Renal cortical epithelial cell (primary cell): ENCODE results near the gene GPHB5. TPM values are rescaled to one million over a fixed set of nuclear protein-coding genes. Genes with fewer than 3 reads are reported as not detected.
"Not testable (repeated sequence)": the region's sequence is repeated elsewhere in the genome, so short reads cannot be mapped to it uniquely, and the experiment has no call there.

Experiments
- DNase-seq: peaks from one replicate; pipeline ENCODE4 v3.0.0-alpha.2; 2011; ENCODE audit warnings: low read depth
- total RNA-seq: library from RNA; depleted of rRNA; stranded (reverse); fragments of >200 nt; gene quantifications from 2 replicates; pipeline ENCODE4 v1.2.3, GENCODE V29; 2014

GPHB5 gene
- total RNA-seq, 1 donor from 2014 or later, result not detected

- no peak for DNase-seq
Observed at GRCh38 chr14:63295231-63295685, 23.5 kb downstream of the GPHB5 start.

DNA sequence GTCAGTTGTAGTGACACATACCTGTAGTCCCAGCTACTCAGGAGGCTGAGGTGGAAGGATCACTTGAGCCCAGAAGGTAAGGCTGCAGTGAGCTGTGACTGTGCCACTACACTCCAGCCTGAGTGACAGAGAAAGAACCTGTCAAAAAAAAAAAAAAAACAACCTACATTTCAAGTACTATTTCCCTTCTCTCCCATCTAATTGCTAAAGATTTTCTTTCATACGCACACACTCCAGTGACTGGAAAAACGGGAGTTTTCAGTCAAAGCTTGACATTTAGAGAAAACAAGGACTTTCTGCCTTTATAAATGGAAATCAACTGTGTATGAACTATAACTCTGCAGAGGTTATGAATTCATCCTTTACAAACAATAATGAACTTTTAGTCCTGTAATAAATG, 25.9 kb downstream of the GPHB5 start:
- no peak for DNase-seq

GRCh38 chr14:63290741-63291430, 27.8 kb downstream of the GPHB5 start:
- DNase-seq, result no peak

GRCh38 chr14:63288853-63289252, 29.9 kb downstream of the GPHB5 start:
- no peak for DNase-seq

DNA sequence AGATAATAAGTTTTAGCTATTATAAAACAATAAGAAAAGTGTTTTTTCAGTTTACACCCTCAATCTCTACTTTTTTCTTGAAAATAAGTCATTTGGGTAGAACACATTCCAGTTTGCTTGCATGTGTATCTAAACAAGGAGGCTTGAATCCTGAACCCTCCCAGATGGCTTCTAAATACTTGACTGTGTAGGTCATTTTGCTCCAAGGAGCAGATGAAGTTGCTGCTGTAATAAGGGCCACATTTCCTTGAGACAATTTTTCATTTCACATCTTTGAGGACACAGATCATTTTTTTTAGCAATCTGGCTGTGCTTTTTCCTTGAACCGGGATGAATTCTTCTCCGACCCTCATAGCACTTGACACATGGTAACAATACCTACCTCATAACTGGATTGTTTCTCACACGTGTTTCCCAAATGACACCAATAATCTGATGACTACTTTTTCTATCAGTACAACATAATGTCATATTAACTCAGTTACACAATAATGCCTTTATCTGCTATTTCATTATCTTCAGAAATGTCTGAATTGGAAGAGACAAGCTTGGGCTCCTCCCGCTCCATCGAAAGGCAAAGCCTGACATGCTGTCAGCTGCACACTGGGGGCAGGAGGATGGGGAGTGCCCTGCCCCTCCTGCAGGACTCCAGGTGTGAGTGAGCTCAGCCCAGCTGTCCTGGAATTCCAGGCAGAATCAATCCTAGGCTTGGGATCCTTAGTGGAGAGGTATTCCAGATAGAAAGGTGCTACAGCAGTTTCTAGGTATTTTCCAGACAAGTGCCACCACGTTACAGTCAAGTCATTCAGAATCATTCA, 30.9 kb downstream of the GPHB5 start:
- DNase-seq, result no peak

- DNase-seq, result no peak
Observed at GRCh38 chr14:63286071-63286470, 32.7 kb downstream of the GPHB5 start.

GRCh38 chr14:63283884-63284248, 34.9 kb downstream of the GPHB5 start:
- no peak for DNase-seq

- DNase-seq, result no peak
Observed at GRCh38 chr14:63282997-63283883, 35.5 kb downstream of the GPHB5 start.

DNA sequence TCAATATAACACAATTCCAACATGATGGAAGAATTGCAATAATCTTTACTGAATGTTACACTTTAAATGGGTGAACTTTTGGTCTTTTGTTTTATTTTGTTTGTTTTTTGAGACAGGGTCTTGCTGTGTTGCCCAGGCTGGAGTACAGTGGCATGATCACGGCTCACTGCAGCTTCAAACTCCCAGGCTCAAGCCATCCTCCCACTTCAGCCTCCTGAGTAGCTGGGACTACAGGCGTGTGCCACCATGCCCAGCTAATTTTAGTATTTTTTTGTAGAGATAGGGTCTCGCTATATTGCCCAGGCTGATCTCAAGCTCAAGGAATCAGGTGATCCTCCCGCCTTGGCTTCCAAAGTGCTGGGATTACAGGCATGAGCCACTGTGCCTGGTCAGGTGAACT, 38.8 kb downstream of the GPHB5 start:
- DNase-seq, result not testable (repeated sequence)

DNA sequence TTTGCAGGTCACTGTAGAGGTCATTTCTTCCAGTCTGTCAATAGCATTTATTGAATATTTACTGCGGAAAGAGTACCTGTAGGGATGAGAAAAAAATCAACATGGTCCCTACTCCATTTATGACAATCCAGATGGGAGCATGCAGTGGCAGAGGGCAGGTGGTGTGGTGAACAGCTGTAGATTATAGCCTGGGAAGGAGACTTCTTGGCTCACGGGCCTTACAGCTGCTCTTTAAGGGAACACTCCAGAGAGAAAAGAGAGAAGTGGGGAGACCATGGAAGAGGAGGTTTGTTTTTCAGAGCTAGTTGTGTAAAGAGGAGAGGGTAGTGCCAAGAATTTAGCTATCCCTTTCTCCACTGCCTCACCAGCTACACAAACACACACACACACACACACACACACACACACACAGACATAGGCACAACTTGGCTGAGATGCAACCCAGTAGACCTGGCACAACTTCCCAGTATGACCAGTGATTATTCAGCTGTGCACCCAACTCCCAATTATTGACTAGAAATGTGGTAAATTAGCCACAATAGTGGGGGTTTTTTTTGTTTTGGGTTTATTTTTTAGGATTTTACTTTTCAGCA, 41.0 kb downstream of the GPHB5 start:
- DNase-seq, result no peak

GRCh38 chr14:63276492-63277342, 42.0 kb downstream of the GPHB5 start:
- DNase-seq, result peak; percentile 46

- no peak for DNase-seq
Observed at GRCh38 chr14:63276016-63276415, 42.7 kb downstream of the GPHB5 start.

DNA sequence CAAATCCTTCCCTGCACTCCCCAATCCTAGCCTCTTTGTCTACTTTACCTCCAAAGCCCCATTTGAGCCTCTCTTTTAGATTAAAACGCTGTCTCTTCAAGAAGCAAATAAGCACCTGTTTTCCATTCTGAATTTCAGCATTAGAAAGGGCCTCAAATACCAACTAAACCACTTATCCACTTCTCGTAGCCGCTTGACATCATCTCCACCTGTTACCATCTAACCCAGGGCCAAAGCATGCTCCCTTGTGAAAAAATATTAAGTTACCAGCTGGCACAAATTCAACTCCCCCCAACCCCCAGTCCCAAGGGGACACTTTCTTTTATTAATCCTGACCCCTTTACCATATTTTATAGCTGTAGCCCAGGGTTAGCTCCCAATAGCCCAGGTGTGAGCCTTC, 43.1 kb downstream of the GPHB5 start:
- no peak for DNase-seq

- no peak for DNase-seq
Observed at GRCh38 chr14:63273717-63274655, 44.7 kb downstream of the GPHB5 start.

DNA sequence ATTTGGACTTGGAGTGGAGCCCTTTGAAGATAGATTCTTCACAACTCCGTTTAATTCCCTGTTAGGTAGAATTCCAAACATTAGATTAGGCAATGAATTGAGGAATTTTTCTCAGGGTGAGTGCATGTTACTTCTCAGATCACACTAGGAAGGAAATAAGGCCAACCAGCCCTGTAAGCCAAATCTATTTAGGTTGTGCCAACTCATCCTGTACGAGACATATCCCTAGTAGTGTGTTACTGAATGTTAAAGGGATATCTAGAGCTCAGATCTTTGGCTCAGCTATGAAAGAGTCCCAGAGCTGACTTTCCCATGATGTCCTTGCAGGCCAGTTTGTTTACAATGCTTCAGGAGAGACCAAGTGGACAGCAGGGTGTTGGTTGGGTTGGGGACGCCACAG, 45.6 kb downstream of the GPHB5 start:
- no peak for DNase-seq

DNA sequence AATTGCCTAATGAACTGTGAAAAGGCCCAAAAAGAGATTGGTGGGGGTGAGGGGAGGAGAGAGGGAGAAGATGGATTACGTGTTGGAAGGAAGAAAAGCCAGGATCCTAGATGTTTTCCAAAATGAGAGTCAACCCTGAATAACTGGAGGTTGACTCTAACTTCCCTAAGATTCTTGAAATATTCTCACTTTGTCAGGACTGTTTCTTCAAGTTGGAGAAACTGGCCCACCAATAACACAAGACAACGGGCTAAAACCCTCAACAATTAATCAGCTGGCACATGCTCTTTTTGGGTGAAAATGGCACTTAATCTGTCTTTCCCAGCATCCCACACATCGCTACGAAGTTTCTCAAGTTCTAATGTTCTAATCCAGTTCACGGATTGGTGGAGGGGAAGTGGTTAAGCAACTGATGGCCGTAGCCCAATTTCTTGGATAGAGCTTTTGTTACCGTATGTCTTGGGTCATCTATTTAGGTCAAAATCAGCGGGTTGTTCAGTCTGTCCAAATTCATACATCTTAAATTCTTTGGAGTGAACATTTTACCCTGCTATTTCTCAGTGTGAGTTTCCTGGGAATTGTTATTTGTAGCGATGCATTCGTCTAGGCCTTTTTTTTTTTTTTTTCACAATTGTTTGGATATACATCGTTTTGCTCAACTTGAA, 49.0 kb downstream of the GPHB5 start:
- no peak for DNase-seq

- no peak for DNase-seq
Observed at GRCh38 chr14:63268771-63269170, 50.0 kb downstream of the GPHB5 start.

- no peak for DNase-seq
Observed at GRCh38 chr14:63267171-63267570, 51.6 kb downstream of the GPHB5 start.

DNA sequence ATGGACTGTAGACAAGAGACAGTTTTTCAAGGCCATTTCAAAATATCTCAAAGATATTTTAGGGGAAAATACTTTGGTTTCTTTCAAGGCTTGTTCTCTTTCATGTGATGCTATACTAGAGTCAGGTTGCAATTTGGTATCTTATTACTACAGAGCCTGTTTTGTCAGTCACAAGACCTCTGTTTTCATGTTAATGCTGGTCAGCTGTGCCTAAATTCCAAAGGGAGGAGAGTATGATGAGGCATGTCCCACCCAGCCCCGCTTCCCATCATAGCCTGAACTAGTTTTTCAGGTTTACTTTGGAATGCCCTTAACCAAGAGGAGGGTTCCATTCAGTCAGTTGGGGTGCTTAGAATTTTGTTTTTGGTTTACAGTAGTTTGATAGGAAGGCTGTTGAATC, 52.6 kb downstream of the GPHB5 start:
- no peak for DNase-seq
